Vagina (tissue), 2 donors: Measurements from ENCODE around the gene SHLD1. TPM values are rescaled to one million over a fixed set of nuclear protein-coding genes. Genes with fewer than 3 reads are reported as not detected.

Source experiments
- DNase-seq, 2 donors: peaks; one replicate each; pipeline ENCODE4 v3.0.0-alpha.2; 2017; ENCODE audit errors: extremely low spot score in 2 of 2
- H3K27ac ChIP-seq: fragments of 200-600 bp; sonication (generic); one replicate; pipeline ENCODE4 v1.5.1; 2019
- H3K27me3 ChIP-seq: fragments of 200-600 bp; sonication (generic); one replicate; pipeline ENCODE4 v1.5.1; 2019
- H3K36me3 ChIP-seq, 2 donors: fragments of 200-600 bp; sonication (generic); one replicate each; pipeline ENCODE4 v1.5.1; 2017 to 2019
- H3K4me1 ChIP-seq: fragments of 200-600 bp; sonication (generic); one replicate; pipeline ENCODE4 v1.5.1; 2019
- H3K4me3 ChIP-seq, 2 donors: fragments of 200-600 bp; sonication (generic); 1 replicate in 1 of 2; 2 replicates in 1 of 2; pipeline ENCODE4 v1.5.1; 2016 to 2019
- H3K9me3 ChIP-seq: fragments of 200-600 bp; sonication (generic); one replicate; pipeline ENCODE4 v1.5.1; 2019
- POLR2A ChIP-seq, 2 donors: fragments of 450-650 bp; IDR thresholded peaks; one replicate each; pipeline ENCODE4 v1.6.1; 2017; ENCODE audit warnings: antibody characterized with exemption in 2 of 2, mild to moderate bottlenecking in 2 of 2, moderate library complexity in 2 of 2
- POLR2AphosphoS5 ChIP-seq, 2 donors: sonication (generic); formaldehyde crosslinking; IDR thresholded peaks; one replicate each; pipeline ENCODE4 v1.9.0; 2017; ENCODE audit warnings: antibody characterized with exemption in 2 of 2, mild to moderate bottlenecking in 2 of 2, low read depth in 1 of 2; ENCODE audit not compliant: insufficient read depth in 1 of 2
- intact Hi-C: fragments of 100-400 bp; cut with DNase I; formaldehyde crosslinking; loops from one replicate; pipeline ENCODE4 v1.15.1; 2023
- total RNA-seq: library from RNA; depleted of rRNA; stranded (reverse); fragments of >200 nt; gene quantifications from one replicate; pipeline ENCODE4 v1.2.3, GENCODE V29; 2016
- TF ChIP-seq, protein P1 (sequence below), 3 experiments: fragments of 450-650 bp in 2 of 3; fragments of 200-600 bp in 1 of 3; sonication (generic) in 1 of 3; IDR thresholded peaks; one replicate each; pipeline ENCODE4 v1.5.1; 2017 to 2019; ENCODE audit warnings: antibody characterized with exemption in 3 of 3, mild to moderate bottlenecking in 2 of 3, moderate library complexity in 2 of 3

The SHLD1 gene
- total RNA-seq, 1 donor from 2014 or later, result 0.98 TPM

DNA sequence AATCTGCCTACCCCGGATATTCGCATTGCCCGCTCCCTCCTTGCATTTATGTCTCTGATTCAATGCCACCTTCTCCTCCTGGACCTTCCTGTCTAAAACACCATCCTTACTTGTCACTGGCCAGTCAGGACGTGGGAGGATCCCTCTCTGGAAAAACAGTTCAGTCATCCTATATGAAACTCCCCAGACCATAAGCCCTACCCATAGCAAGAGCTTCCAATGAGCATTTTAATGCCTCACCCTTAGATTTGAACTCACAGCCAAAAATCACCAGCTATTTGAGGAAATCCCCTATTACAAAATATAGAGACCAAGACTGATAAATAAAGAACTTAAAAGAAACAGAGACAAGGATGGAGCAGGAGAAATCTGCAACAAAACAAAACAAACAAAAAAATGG is 86.4 kb downstream of the SHLD1 start:
- Histone ChIP-seq H3K9me3 (no peaks in the 10 kb centered on the region), H3K27ac (no peak overlapping the region)

GRCh38 chr20:5840411-5841002 is 90.3 kb downstream of the SHLD1 start:
- H3K4me1 ChIP-seq, result peaks cover 21% of the 10 kb centered on the region
- H3K9me3 ChIP-seq, result no peaks in the 10 kb centered on the region
- no peak overlapping the region for H3K4me3 ChIP-seq
- intact Hi-C loops, result no loop called here
- H3K27me3 ChIP-seq, result no peaks in the 10 kb centered on the region
- H3K27ac ChIP-seq, result no peak overlapping the region
- no peak for TF ChIP-seq POLR2A (IDR thresholded peaks at IDR 0.05)
- TF ChIP-seq, protein P1, sequence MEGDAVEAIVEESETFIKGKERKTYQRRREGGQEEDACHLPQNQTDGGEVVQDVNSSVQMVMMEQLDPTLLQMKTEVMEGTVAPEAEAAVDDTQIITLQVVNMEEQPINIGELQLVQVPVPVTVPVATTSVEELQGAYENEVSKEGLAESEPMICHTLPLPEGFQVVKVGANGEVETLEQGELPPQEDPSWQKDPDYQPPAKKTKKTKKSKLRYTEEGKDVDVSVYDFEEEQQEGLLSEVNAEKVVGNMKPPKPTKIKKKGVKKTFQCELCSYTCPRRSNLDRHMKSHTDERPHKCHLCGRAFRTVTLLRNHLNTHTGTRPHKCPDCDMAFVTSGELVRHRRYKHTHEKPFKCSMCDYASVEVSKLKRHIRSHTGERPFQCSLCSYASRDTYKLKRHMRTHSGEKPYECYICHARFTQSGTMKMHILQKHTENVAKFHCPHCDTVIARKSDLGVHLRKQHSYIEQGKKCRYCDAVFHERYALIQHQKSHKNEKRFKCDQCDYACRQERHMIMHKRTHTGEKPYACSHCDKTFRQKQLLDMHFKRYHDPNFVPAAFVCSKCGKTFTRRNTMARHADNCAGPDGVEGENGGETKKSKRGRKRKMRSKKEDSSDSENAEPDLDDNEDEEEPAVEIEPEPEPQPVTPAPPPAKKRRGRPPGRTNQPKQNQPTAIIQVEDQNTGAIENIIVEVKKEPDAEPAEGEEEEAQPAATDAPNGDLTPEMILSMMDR (IDR thresholded peaks at IDR 0.05), result no peak
- no peak for TF ChIP-seq POLR2AphosphoS5 (IDR thresholded peaks at IDR 0.05; ENCODE audit: insufficient read depth in 1 of 2, low read depth in 1 of 2)
- DNase-seq, result no peak
- H3K36me3 ChIP-seq, result no peaks in the 10 kb centered on the region

More for the DNA sequence above, 86.4 kb downstream of the SHLD1 start:
- Histone ChIP-seq H3K27me3 (no peaks in the 10 kb centered on the region), H3K4me1 (peaks cover 18% of the 10 kb centered on the region), H3K36me3 (no peaks in the 10 kb centered on the region), H3K4me3 (no peak overlapping the region)
- DNase-seq, result no peak
- intact Hi-C loops, result no loop called here
- TF ChIP-seq, protein P1 (IDR thresholded peaks at IDR 0.05), result no peak
- TF ChIP-seq POLR2AphosphoS5 (IDR thresholded peaks at IDR 0.05; ENCODE audit: insufficient read depth in 1 of 2, low read depth in 1 of 2), result no peak
- no peak for TF ChIP-seq POLR2A (IDR thresholded peaks at IDR 0.05)

- no peaks in the 10 kb centered on the region for H3K27me3 ChIP-seq
- H3K27ac ChIP-seq, result no peak overlapping the region
- TF ChIP-seq POLR2AphosphoS5 (IDR thresholded peaks at IDR 0.05; ENCODE audit: insufficient read depth in 1 of 2, low read depth in 1 of 2), result no peak
- no peak for TF ChIP-seq POLR2A (IDR thresholded peaks at IDR 0.05)
- TF ChIP-seq, protein P1 (IDR thresholded peaks at IDR 0.05), result no peak
- intact Hi-C loops, result no loop called here
- peaks cover 14% of the 10 kb centered on the region for H3K4me1 ChIP-seq
- H3K36me3 ChIP-seq, result no peaks in the 10 kb centered on the region
- DNase-seq, result no peak
- H3K9me3 ChIP-seq, result no peaks in the 10 kb centered on the region
- no peak overlapping the region for H3K4me3 ChIP-seq
Observed at GRCh38 chr20:5841522-5841921, 91.3 kb downstream of the SHLD1 start.

DNA sequence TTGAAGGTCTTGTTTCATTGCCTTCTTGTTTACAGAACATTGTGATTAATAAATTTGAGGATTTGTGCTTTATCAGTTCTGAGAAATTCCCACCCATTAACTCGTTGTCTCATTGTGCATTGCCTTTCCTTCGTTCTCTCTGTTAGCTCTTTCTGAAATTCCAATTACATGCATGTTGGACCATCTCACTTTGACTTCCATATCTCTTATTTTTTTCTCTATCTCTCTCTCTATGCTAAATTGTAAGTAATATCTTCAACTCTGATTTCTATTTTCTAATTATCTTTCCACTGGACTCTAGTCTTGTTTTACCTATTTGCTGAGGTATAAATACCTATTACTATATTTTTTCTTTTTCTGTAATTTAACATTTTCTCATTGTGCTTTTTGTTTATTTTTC is 92.3 kb downstream of the SHLD1 start:
- Histone ChIP-seq H3K4me3 (no peak overlapping the region), H3K4me1 (peaks cover 12% of the 10 kb centered on the region), H3K36me3 (no peaks in the 10 kb centered on the region), H3K27me3 (no peaks in the 10 kb centered on the region), H3K9me3 (no peaks in the 10 kb centered on the region), H3K27ac (no peak overlapping the region)
- DNase-seq, result no peak
- intact Hi-C loops, result no loop called here
- TF ChIP-seq POLR2AphosphoS5 (IDR thresholded peaks at IDR 0.05; ENCODE audit: insufficient read depth in 1 of 2, low read depth in 1 of 2) (no peak), POLR2A (IDR thresholded peaks at IDR 0.05) (no peak)
- TF ChIP-seq, protein P1 (IDR thresholded peaks at IDR 0.05), result no peak

- Histone ChIP-seq H3K36me3 (no peaks in the 10 kb centered on the region), H3K4me1 (peaks cover 12% of the 10 kb centered on the region), H3K27ac (no peak overlapping the region), H3K9me3 (no peaks in the 10 kb centered on the region), H3K27me3 (no peaks in the 10 kb centered on the region), H3K4me3 (no peak overlapping the region)
- DNase-seq, result no peak
- TF ChIP-seq, protein P1 (IDR thresholded peaks at IDR 0.05), result no peak
- no peak for TF ChIP-seq POLR2AphosphoS5 (IDR thresholded peaks at IDR 0.05; ENCODE audit: insufficient read depth in 1 of 2, low read depth in 1 of 2)
- TF ChIP-seq POLR2A (IDR thresholded peaks at IDR 0.05), result no peak
- intact Hi-C loops, result no loop called here
Observed at GRCh38 chr20:5843054-5843592, 92.9 kb downstream of the SHLD1 start.
